CD4-positive, alpha-beta T cell treated with Interleukin-17A for 1 hour (primary cell): ENCODE measurements around the gene CBFB.
A peak's percentile ranks its signal among the peaks of the same experiment; 100 is the strongest.

Source experiments
- DNase-seq: peaks from one replicate; pipeline ENCODE4 v3.0.0-alpha.2; 2020

The CBFB gene

GRCh38 chr16:67043420-67043819 is 14.5 kb downstream of the CBFB start:
- no peak for DNase-seq

- DNase-seq, result no peak
Measured at GRCh38 chr16:67050796-67051195, 21.8 kb downstream of the CBFB start.

GRCh38 chr16:67052399-67052798 is 23.4 kb downstream of the CBFB start:
- DNase-seq, result no peak

GRCh38 chr16:67053767-67054334 is 24.9 kb downstream of the CBFB start:
- peak; percentile 25 for DNase-seq

- DNase-seq, result no peak
Measured at GRCh38 chr16:67054901-67055300, 26.0 kb downstream of the CBFB start.

- DNase-seq, result no peak
Measured at GRCh38 chr16:67055712-67056487, 27.0 kb downstream of the CBFB start.

GRCh38 chr16:67063008-67063407 is 34.1 kb downstream of the CBFB start:
- DNase-seq, result no peak

GRCh38 chr16:67068212-67068753 is 39.3 kb downstream of the CBFB start:
- no peak for DNase-seq

GRCh38 chr16:67071476-67072048 is 42.6 kb downstream of the CBFB start:
- DNase-seq, result no peak

- no peak for DNase-seq
Measured at GRCh38 chr16:67075331-67075730, 46.4 kb downstream of the CBFB start.

GRCh38 chr16:67077871-67078270 is 48.9 kb downstream of the CBFB start:
- no peak for DNase-seq

GRCh38 chr16:67082100-67082499 is 53.2 kb downstream of the CBFB start:
- peak; percentile 6 for DNase-seq

GRCh38 chr16:67082891-67083290 is 53.9 kb downstream of the CBFB start:
- DNase-seq, result no peak

GRCh38 chr16:67084345-67085028 is 55.5 kb downstream of the CBFB start:
- no peak for DNase-seq

GRCh38 chr16:67086822-67087221 is 57.9 kb downstream of the CBFB start:
- no peak for DNase-seq

- DNase-seq, result no peak
Measured at GRCh38 chr16:67087291-67087690, 58.3 kb downstream of the CBFB start.

- DNase-seq, result no peak
Measured at GRCh38 chr16:67087803-67088202, 58.9 kb downstream of the CBFB start.

GRCh38 chr16:67088551-67088950 is 59.6 kb downstream of the CBFB start:
- DNase-seq, result no peak

- DNase-seq, result no peak
Measured at GRCh38 chr16:67089101-67089500, 60.2 kb downstream of the CBFB start.

GRCh38 chr16:67091906-67092566 is 63.1 kb downstream of the CBFB start:
- DNase-seq, result no peak

GRCh38 chr16:67093098-67093726 is 64.3 kb downstream of the CBFB start:
- DNase-seq, result no peak

- no peak for DNase-seq
Measured at GRCh38 chr16:67098599-67098998, 69.7 kb downstream of the CBFB start.
